ENCODE measurements around the gene KIF6.

The KIF6 gene

GRCh38 chr6:39430871-39431523, 294.2 kb downstream of the KIF6 start:
- Histone ChIP-seq H3K4me3 (ENCODE audit: control insufficient read depth in 1 of 7, extremely low read depth in 1 of 7, insufficient read depth in 4 of 7, low read depth in 2 of 7, low read length in 6 of 7) (peak overlapping the region in 1 of 7 experiments; percentile 39), H3K4me1 (ENCODE audit: control extremely low read depth in 1 of 4, control insufficient read depth in 4 of 4, insufficient read depth in 4 of 4, low read length in 3 of 4) (peaks cover 0 to 11% (median 7%) of the 10 kb centered on the region in 4 experiments), H3K36me3 (ENCODE audit: control insufficient read depth in 4 of 4, insufficient read depth in 4 of 4, low read length in 3 of 4) (no peaks in the 10 kb centered on the region), H3K9me3 (ENCODE audit: control extremely low read depth in 1 of 5, control insufficient read depth in 4 of 5, insufficient read depth in 2 of 5, low read depth in 1 of 5, low read length in 4 of 5) (no peaks in the 10 kb centered on the region), H3K27ac (ENCODE audit: insufficient read depth in 1 of 2, low read depth in 1 of 2, low read length in 2 of 2, poor library complexity in 1 of 2, severe bottlenecking in 2 of 2) (no peak overlapping the region), H3K27me3 (replicated peaks in 2 of 5; ENCODE audit: control insufficient read depth in 4 of 5, insufficient read depth in 5 of 5, low read length in 4 of 5) (peaks cover 0 to 2% (median 0%) of the 10 kb centered on the region in 5 experiments)
- WGBS (ENCODE audit: insufficient coverage): 14% methylated on average over 8 of the region's 11 CpGs
- POLR2A ChIA-PET: no interaction called here
- CTCF ChIA-PET: interaction anchor here (0.6 kb wide), 1 partner anchor 11 kb away, joined by 3 read pairs; no protein-coding TSS in a partner anchor
- DNase-seq: peak; percentile 9 to 48 (median 37)

GRCh38 chr6:39430446-39430845, 294.8 kb downstream of the KIF6 start:
- H3K27ac ChIP-seq (ENCODE audit: insufficient read depth in 1 of 2, low read depth in 1 of 2, low read length in 2 of 2, poor library complexity in 1 of 2, severe bottlenecking in 2 of 2): no peak overlapping the region

GRCh38 chr6:39428816-39429215, 296.4 kb downstream of the KIF6 start:
- Histone ChIP-seq H3K4me1 (ENCODE audit: control extremely low read depth in 1 of 4, control insufficient read depth in 4 of 4, insufficient read depth in 4 of 4, low read length in 3 of 4) (peaks cover 0 to 11% (median 7%) of the 10 kb centered on the region in 4 experiments), H3K4me3 (ENCODE audit: control insufficient read depth in 1 of 7, extremely low read depth in 1 of 7, insufficient read depth in 4 of 7, low read depth in 2 of 7, low read length in 6 of 7) (no peak overlapping the region)
- POLR2A ChIA-PET: no interaction called here

More at GRCh38 chr6:39430446-39430845, 294.8 kb downstream of the KIF6 start:
- Histone ChIP-seq H3K4me1 (ENCODE audit: control extremely low read depth in 1 of 4, control insufficient read depth in 4 of 4, insufficient read depth in 4 of 4, low read length in 3 of 4) (peaks cover 0 to 11% (median 7%) of the 10 kb centered on the region in 4 experiments), H3K9me3 (ENCODE audit: control extremely low read depth in 1 of 5, control insufficient read depth in 4 of 5, insufficient read depth in 2 of 5, low read depth in 1 of 5, low read length in 4 of 5) (no peaks in the 10 kb centered on the region), H3K4me3 (ENCODE audit: control insufficient read depth in 1 of 7, extremely low read depth in 1 of 7, insufficient read depth in 4 of 7, low read depth in 2 of 7, low read length in 6 of 7) (no peak overlapping the region), H3K27me3 (replicated peaks in 2 of 5; ENCODE audit: control insufficient read depth in 4 of 5, insufficient read depth in 5 of 5, low read length in 4 of 5) (peaks cover 0 to 2% (median 0%) of the 10 kb centered on the region in 5 experiments), H3K36me3 (ENCODE audit: control insufficient read depth in 4 of 4, insufficient read depth in 4 of 4, low read length in 3 of 4) (no peaks in the 10 kb centered on the region)
- ChIA-PET CTCF (no interaction called here), POLR2A (no interaction called here)
- no peak for DNase-seq
- 100% methylated on average over 1 of the region's 1 CpG for WGBS (ENCODE audit: insufficient coverage)

GRCh38 chr6:39428152-39428551, 297.1 kb downstream of the KIF6 start:
- Histone ChIP-seq H3K4me1 (ENCODE audit: control extremely low read depth in 1 of 4, control insufficient read depth in 4 of 4, insufficient read depth in 4 of 4, low read length in 3 of 4) (peaks cover 0 to 11% (median 7%) of the 10 kb centered on the region in 4 experiments), H3K27ac (ENCODE audit: insufficient read depth in 1 of 2, low read depth in 1 of 2, low read length in 2 of 2, poor library complexity in 1 of 2, severe bottlenecking in 2 of 2) (no peak overlapping the region), H3K27me3 (replicated peaks in 2 of 5; ENCODE audit: control insufficient read depth in 4 of 5, insufficient read depth in 5 of 5, low read length in 4 of 5) (peaks cover 0 to 7% (median 2%) of the 10 kb centered on the region in 5 experiments), H3K4me3 (ENCODE audit: control insufficient read depth in 1 of 7, extremely low read depth in 1 of 7, insufficient read depth in 4 of 7, low read depth in 2 of 7, low read length in 6 of 7) (no peak overlapping the region), H3K9me3 (ENCODE audit: control extremely low read depth in 1 of 5, control insufficient read depth in 4 of 5, insufficient read depth in 2 of 5, low read depth in 1 of 5, low read length in 4 of 5) (no peaks in the 10 kb centered on the region), H3K36me3 (ENCODE audit: control insufficient read depth in 4 of 4, insufficient read depth in 4 of 4, low read length in 3 of 4) (no peaks in the 10 kb centered on the region)
- POLR2A ChIA-PET: no interaction called here
- 100% methylated on average over 2 of the region's 3 CpGs for WGBS (ENCODE audit: insufficient coverage)
- CTCF ChIA-PET: no interaction called here
- DNase-seq: no peak

More at GRCh38 chr6:39428816-39429215, 296.4 kb downstream of the KIF6 start:
- no peak overlapping the region for H3K27ac ChIP-seq (ENCODE audit: insufficient read depth in 1 of 2, low read depth in 1 of 2, low read length in 2 of 2, poor library complexity in 1 of 2, severe bottlenecking in 2 of 2)
- CTCF ChIA-PET: no interaction called here
- WGBS (ENCODE audit: insufficient coverage): 80% methylated on average over 6 of the region's 7 CpGs
- H3K27me3 ChIP-seq (replicated peaks in 2 of 5; ENCODE audit: control insufficient read depth in 4 of 5, insufficient read depth in 5 of 5, low read length in 4 of 5): peaks cover 0 to 4% (median 2%) of the 10 kb centered on the region in 5 experiments
- no peak for DNase-seq
- no peaks in the 10 kb centered on the region for H3K9me3 ChIP-seq (ENCODE audit: control extremely low read depth in 1 of 5, control insufficient read depth in 4 of 5, insufficient read depth in 2 of 5, low read depth in 1 of 5, low read length in 4 of 5)
- H3K36me3 ChIP-seq (ENCODE audit: control insufficient read depth in 4 of 4, insufficient read depth in 4 of 4, low read length in 3 of 4): no peaks in the 10 kb centered on the region

GRCh38 chr6:39426073-39426456, 299.1 kb downstream of the KIF6 start:
- H3K27ac ChIP-seq (ENCODE audit: insufficient read depth in 1 of 2, low read depth in 1 of 2, low read length in 2 of 2, poor library complexity in 1 of 2, severe bottlenecking in 2 of 2): no peak overlapping the region
- no peaks in the 10 kb centered on the region for H3K36me3 ChIP-seq (ENCODE audit: control insufficient read depth in 4 of 4, insufficient read depth in 4 of 4, low read length in 3 of 4)
- H3K4me3 ChIP-seq (ENCODE audit: control insufficient read depth in 1 of 7, extremely low read depth in 1 of 7, insufficient read depth in 4 of 7, low read depth in 2 of 7, low read length in 6 of 7): no peak overlapping the region
- ChIA-PET CTCF (interaction anchor here (0.7 kb wide), 1 partner anchor 468 kb away, joined by 3 read pairs; no protein-coding TSS in a partner anchor), POLR2A (no interaction called here)
- H3K27me3 ChIP-seq (replicated peaks in 2 of 5; ENCODE audit: control insufficient read depth in 4 of 5, insufficient read depth in 5 of 5, low read length in 4 of 5): peaks cover 0 to 12% (median 2%) of the 10 kb centered on the region in 5 experiments
- DNase-seq: peak in 1 of 3 donors; percentile 2
- H3K4me1 ChIP-seq (ENCODE audit: control extremely low read depth in 1 of 4, control insufficient read depth in 4 of 4, insufficient read depth in 4 of 4, low read length in 3 of 4): peaks cover 0 to 2% (median under 1%) of the 10 kb centered on the region in 4 experiments
- no peaks in the 10 kb centered on the region for H3K9me3 ChIP-seq (ENCODE audit: control extremely low read depth in 1 of 5, control insufficient read depth in 4 of 5, insufficient read depth in 2 of 5, low read depth in 1 of 5, low read length in 4 of 5)
- 0% methylated on average over 1 of the region's 2 CpGs for WGBS (ENCODE audit: insufficient coverage)

- no peak for DNase-seq
- 90% methylated on average over 3 of the region's 6 CpGs for WGBS (ENCODE audit: insufficient coverage)
- Histone ChIP-seq H3K4me1 (ENCODE audit: control extremely low read depth in 1 of 4, control insufficient read depth in 4 of 4, insufficient read depth in 4 of 4, low read length in 3 of 4) (no peaks in the 10 kb centered on the region), H3K27me3 (replicated peaks in 2 of 5; ENCODE audit: control insufficient read depth in 4 of 5, insufficient read depth in 5 of 5, low read length in 4 of 5) (peaks cover 0 to 12% (median 2%) of the 10 kb centered on the region in 5 experiments), H3K9me3 (ENCODE audit: control extremely low read depth in 1 of 5, control insufficient read depth in 4 of 5, insufficient read depth in 2 of 5, low read depth in 1 of 5, low read length in 4 of 5) (no peaks in the 10 kb centered on the region), H3K36me3 (ENCODE audit: control insufficient read depth in 4 of 4, insufficient read depth in 4 of 4, low read length in 3 of 4) (no peaks in the 10 kb centered on the region), H3K4me3 (ENCODE audit: control insufficient read depth in 1 of 7, extremely low read depth in 1 of 7, insufficient read depth in 4 of 7, low read depth in 2 of 7, low read length in 6 of 7) (no peak overlapping the region), H3K27ac (ENCODE audit: insufficient read depth in 1 of 2, low read depth in 1 of 2, low read length in 2 of 2, poor library complexity in 1 of 2, severe bottlenecking in 2 of 2) (no peak overlapping the region)
- CTCF ChIA-PET: no interaction called here
- POLR2A ChIA-PET: no interaction called here
Observed at GRCh38 chr6:39425346-39426072, 299.7 kb downstream of the KIF6 start.

- no peaks in the 10 kb centered on the region for H3K36me3 ChIP-seq (ENCODE audit: control insufficient read depth in 4 of 4, insufficient read depth in 4 of 4, low read length in 3 of 4)
- no peak overlapping the region for H3K4me3 ChIP-seq (ENCODE audit: control insufficient read depth in 1 of 7, extremely low read depth in 1 of 7, insufficient read depth in 4 of 7, low read depth in 2 of 7, low read length in 6 of 7)
- no peak overlapping the region for H3K27ac ChIP-seq (ENCODE audit: insufficient read depth in 1 of 2, low read depth in 1 of 2, low read length in 2 of 2, poor library complexity in 1 of 2, severe bottlenecking in 2 of 2)
- no peak for DNase-seq
- peaks cover 0 to 12% (median 2%) of the 10 kb centered on the region in 5 experiments for H3K27me3 ChIP-seq (replicated peaks in 2 of 5; ENCODE audit: control insufficient read depth in 4 of 5, insufficient read depth in 5 of 5, low read length in 4 of 5)
- H3K9me3 ChIP-seq (ENCODE audit: control extremely low read depth in 1 of 5, control insufficient read depth in 4 of 5, insufficient read depth in 2 of 5, low read depth in 1 of 5, low read length in 4 of 5): no peaks in the 10 kb centered on the region
- H3K4me1 ChIP-seq (ENCODE audit: control extremely low read depth in 1 of 4, control insufficient read depth in 4 of 4, insufficient read depth in 4 of 4, low read length in 3 of 4): no peaks in the 10 kb centered on the region
- WGBS (ENCODE audit: insufficient coverage): 100% methylated on average over 3 of the region's 3 CpGs
- ChIA-PET CTCF (no interaction called here), POLR2A (no interaction called here)
Observed at GRCh38 chr6:39424831-39425230, 300.4 kb downstream of the KIF6 start.
